ENCODE measurements around the gene AHNAK. TPM values are rescaled to one million over a fixed set of nuclear protein-coding genes. Genes with fewer than 3 reads are reported as not detected.
"Not testable (repeated sequence)": the region's sequence is repeated elsewhere in the genome, so short reads cannot be mapped to it uniquely, and the experiment has no call there.

Gene AHNAK

GRCh38 chr11:62392506-62392905 is 154.1 kb downstream of the AHNAK start:
- Histone ChIP-seq H3K9ac (ENCODE audit: low read depth, low read length) (no peak overlapping the region), H3K4me3 (ENCODE audit: low read length) (no peak overlapping the region), H3K4me2 (ENCODE audit: low read length) (no peak overlapping the region), H3K4me1 (ENCODE audit: control insufficient read depth, insufficient read depth, low read length) (peaks cover 5% of the 10 kb centered on the region), H3K27me3 (ENCODE audit: control insufficient read depth, insufficient read depth, low read length) (peaks cover 12% of the 10 kb centered on the region), H3K9me3 (replicated peaks; ENCODE audit: low read length) (no peaks in the 10 kb centered on the region), H3K36me3 (ENCODE audit: insufficient read depth, low read length) (no peaks in the 10 kb centered on the region)

GRCh38 chr11:62391642-62392425 is 154.8 kb downstream of the AHNAK start:
- Histone ChIP-seq H3K9ac (ENCODE audit: low read depth, low read length) (no peak overlapping the region), H3K36me3 (ENCODE audit: insufficient read depth, low read length) (no peaks in the 10 kb centered on the region), H3K4me1 (ENCODE audit: control insufficient read depth, insufficient read depth, low read length) (peaks cover 5% of the 10 kb centered on the region), H3K27me3 (ENCODE audit: control insufficient read depth, insufficient read depth, low read length) (peaks cover 12% of the 10 kb centered on the region), H3K4me2 (ENCODE audit: low read length) (no peak overlapping the region), H3K4me3 (ENCODE audit: low read length) (no peak overlapping the region), H3K9me3 (replicated peaks; ENCODE audit: low read length) (no peaks in the 10 kb centered on the region)

- peaks cover 5% of the 10 kb centered on the region for H3K4me1 ChIP-seq (ENCODE audit: control insufficient read depth, insufficient read depth, low read length)
- no peak overlapping the region for H3K4me2 ChIP-seq (ENCODE audit: low read length)
- H3K27me3 ChIP-seq (ENCODE audit: control insufficient read depth, insufficient read depth, low read length) = peaks cover 12% of the 10 kb centered on the region
- no peaks in the 10 kb centered on the region for H3K36me3 ChIP-seq (ENCODE audit: insufficient read depth, low read length)
- no peaks in the 10 kb centered on the region for H3K9me3 ChIP-seq (replicated peaks; ENCODE audit: low read length)
- H3K4me3 ChIP-seq (ENCODE audit: low read length) = no peak overlapping the region
- no peak overlapping the region for H3K9ac ChIP-seq (ENCODE audit: low read depth, low read length)
These were observed 155.9 kb downstream of the AHNAK start for GRCh38 chr11:62390722-62391121.

- H3K9me3 ChIP-seq (replicated peaks; ENCODE audit: low read length) = no peaks in the 10 kb centered on the region
- H3K4me2 ChIP-seq (ENCODE audit: low read length) = no peak overlapping the region
- no peak overlapping the region for H3K9ac ChIP-seq (ENCODE audit: low read depth, low read length)
- no peak overlapping the region for H3K4me3 ChIP-seq (ENCODE audit: low read length)
- H3K4me1 ChIP-seq (ENCODE audit: control insufficient read depth, insufficient read depth, low read length) = peaks cover 2% of the 10 kb centered on the region
- peaks cover 12% of the 10 kb centered on the region for H3K27me3 ChIP-seq (ENCODE audit: control insufficient read depth, insufficient read depth, low read length)
- no peaks in the 10 kb centered on the region for H3K36me3 ChIP-seq (ENCODE audit: insufficient read depth, low read length)
These were observed 156.4 kb downstream of the AHNAK start for GRCh38 chr11:62390237-62390636.

GRCh38 chr11:62388999-62389398 is 157.6 kb downstream of the AHNAK start:
- no peak overlapping the region for H3K4me3 ChIP-seq (ENCODE audit: low read length)
- peaks cover 12% of the 10 kb centered on the region for H3K27me3 ChIP-seq (ENCODE audit: control insufficient read depth, insufficient read depth, low read length)
- no peaks in the 10 kb centered on the region for H3K9me3 ChIP-seq (replicated peaks; ENCODE audit: low read length)
- no peaks in the 10 kb centered on the region for H3K4me1 ChIP-seq (ENCODE audit: control insufficient read depth, insufficient read depth, low read length)
- no peak overlapping the region for H3K4me2 ChIP-seq (ENCODE audit: low read length)
- H3K36me3 ChIP-seq (ENCODE audit: insufficient read depth, low read length) = no peaks in the 10 kb centered on the region
- H3K9ac ChIP-seq (ENCODE audit: low read depth, low read length) = no peak overlapping the region

- H3K27me3 ChIP-seq (ENCODE audit: control insufficient read depth, insufficient read depth, low read length) = peaks cover 12% of the 10 kb centered on the region
- H3K36me3 ChIP-seq (ENCODE audit: insufficient read depth, low read length) = no peaks in the 10 kb centered on the region
- H3K9ac ChIP-seq (ENCODE audit: low read depth, low read length) = no peak overlapping the region
- H3K4me2 ChIP-seq (ENCODE audit: low read length) = no peak overlapping the region
- no peak overlapping the region for H3K4me3 ChIP-seq (ENCODE audit: low read length)
- no peaks in the 10 kb centered on the region for H3K4me1 ChIP-seq (ENCODE audit: control insufficient read depth, insufficient read depth, low read length)
- no peaks in the 10 kb centered on the region for H3K9me3 ChIP-seq (replicated peaks; ENCODE audit: low read length)
These were observed 159.2 kb downstream of the AHNAK start for GRCh38 chr11:62387381-62387780.

- H3K36me3 ChIP-seq (ENCODE audit: insufficient read depth, low read length); H3K4me2 ChIP-seq (ENCODE audit: low read length); H3K9ac ChIP-seq (ENCODE audit: low read depth, low read length); H3K27me3 ChIP-seq (ENCODE audit: control insufficient read depth, insufficient read depth, low read length); H3K4me3 ChIP-seq (ENCODE audit: low read length); H3K9me3 ChIP-seq (replicated peaks; ENCODE audit: low read length); H3K4me1 ChIP-seq (ENCODE audit: control insufficient read depth, insufficient read depth, low read length): not testable (repeated sequence)
These were observed 160.5 kb downstream of the AHNAK start for GRCh38 chr11:62386083-62386482.

GRCh38 chr11:62383822-62384221 is 162.8 kb downstream of the AHNAK start:
- Histone ChIP-seq H3K9ac (ENCODE audit: low read depth, low read length) (no peak overlapping the region), H3K4me2 (ENCODE audit: low read length) (no peak overlapping the region), H3K4me3 (ENCODE audit: low read length) (no peak overlapping the region), H3K36me3 (ENCODE audit: insufficient read depth, low read length) (no peaks in the 10 kb centered on the region), H3K27me3 (ENCODE audit: control insufficient read depth, insufficient read depth, low read length) (peaks cover 11% of the 10 kb centered on the region), H3K9me3 (replicated peaks; ENCODE audit: low read length) (no peaks in the 10 kb centered on the region), H3K4me1 (ENCODE audit: control insufficient read depth, insufficient read depth, low read length) (no peaks in the 10 kb centered on the region)

Small RNAs within 50 kb of the gene (small RNA-seq; reads per million reads assigned to genes)
- gene EEF1G (not detected), gene MIR6747 (not detected)

Measured in skeletal muscle satellite cell (primary cell).